GM03348 (cell line): ENCODE data around the gene MAP3K4.

Experiments
- DNase-seq: peaks from one replicate; pipeline ENCODE4 v3.0.0; 2012; ENCODE audit warnings: low spot score

Gene MAP3K4

GRCh38 chr6:161008245-161008644 lies 16.7 kb downstream of the MAP3K4 start:
- no peak for DNase-seq

- no peak for DNase-seq
Measured at GRCh38 chr6:161009991-161010390, 18.4 kb downstream of the MAP3K4 start.

- DNase-seq: peak; percentile 41
Measured at GRCh38 chr6:161010418-161010817, 18.8 kb downstream of the MAP3K4 start.

- DNase-seq: no peak
Measured at GRCh38 chr6:161011492-161012480, 20.2 kb downstream of the MAP3K4 start.

GRCh38 chr6:161013695-161014094 lies 22.1 kb downstream of the MAP3K4 start:
- no peak for DNase-seq

GRCh38 chr6:161017766-161018564 lies 26.4 kb downstream of the MAP3K4 start:
- DNase-seq: no peak

GRCh38 chr6:161019324-161019839 lies 27.8 kb downstream of the MAP3K4 start:
- no peak for DNase-seq

- DNase-seq: no peak
Measured at GRCh38 chr6:161021543-161021942, 30.0 kb downstream of the MAP3K4 start.

- no peak for DNase-seq
Measured at GRCh38 chr6:161021998-161022743, 30.6 kb downstream of the MAP3K4 start.

- DNase-seq: peak; percentile 24
Measured at GRCh38 chr6:161023316-161023715, 31.7 kb downstream of the MAP3K4 start.

GRCh38 chr6:161024364-161024920 lies 32.9 kb downstream of the MAP3K4 start:
- no peak for DNase-seq

GRCh38 chr6:161027385-161027784 lies 35.8 kb downstream of the MAP3K4 start:
- DNase-seq: no peak

- peak; percentile 70 for DNase-seq
Measured at GRCh38 chr6:161029195-161029809, 37.7 kb downstream of the MAP3K4 start.

GRCh38 chr6:161031721-161032495 lies 40.3 kb downstream of the MAP3K4 start:
- DNase-seq: peak; percentile 57

- DNase-seq: no peak
Measured at GRCh38 chr6:161033667-161034066, 42.1 kb downstream of the MAP3K4 start.

GRCh38 chr6:161035182-161035980 lies 43.8 kb downstream of the MAP3K4 start:
- DNase-seq: no peak

- DNase-seq: no peak
Measured at GRCh38 chr6:161035981-161036263, 44.4 kb downstream of the MAP3K4 start.

- no peak for DNase-seq
Measured at GRCh38 chr6:161037873-161038228, 46.3 kb downstream of the MAP3K4 start.

- peak; percentile 81 for DNase-seq
Measured at GRCh38 chr6:161038229-161039031, 46.9 kb downstream of the MAP3K4 start.
